Measurements from ENCODE around the gene TBX2.
"Not testable (repeated sequence)": the region's sequence is repeated elsewhere in the genome, so short reads cannot be mapped to it uniquely, and the experiment has no call there.

The TBX2 gene

DNA sequence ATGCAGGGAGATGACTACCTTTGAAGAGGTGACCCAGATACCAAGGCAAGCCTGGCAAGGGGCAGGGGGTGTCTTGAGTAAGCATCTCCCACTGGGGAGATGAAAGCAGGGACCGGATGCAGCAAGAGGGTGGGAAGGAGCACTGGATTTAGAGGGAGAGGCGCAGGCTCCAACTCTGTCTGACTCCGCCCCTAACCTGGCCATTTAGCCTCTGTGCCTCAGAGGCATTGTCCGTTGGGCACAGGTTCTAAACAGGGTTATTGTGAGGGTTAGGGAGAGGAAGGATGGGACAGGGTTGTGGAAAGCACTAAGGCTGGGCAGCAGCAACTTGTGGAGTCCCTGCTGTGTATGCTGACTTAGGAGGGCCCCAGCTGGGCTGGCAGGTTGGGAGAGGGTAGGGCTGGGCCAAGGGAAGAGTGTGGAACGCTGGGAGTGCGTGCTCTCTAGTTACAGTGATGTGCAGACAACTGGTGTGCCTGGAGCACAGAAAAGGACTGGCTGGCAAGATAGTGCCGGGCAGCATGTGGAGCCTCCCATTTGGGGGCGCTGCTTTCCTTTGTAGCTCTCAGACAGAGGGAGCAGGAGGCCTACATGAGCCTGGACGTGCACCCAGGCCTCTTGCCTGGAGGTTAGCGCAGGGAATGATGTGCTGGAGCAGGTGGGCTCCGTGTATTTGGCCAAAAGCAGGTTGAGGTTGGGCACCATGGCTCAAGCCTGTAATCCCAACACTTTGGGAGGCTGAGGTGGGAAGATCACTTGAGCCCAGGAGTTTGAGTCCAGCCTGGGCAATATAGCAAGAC, 26.2 kb downstream of the TBX2 start:
- in situ Hi-C loops (cut with HindIII; ENCODE audit: low sequenced_read_pairs), result no loop called here

- in situ Hi-C loops (cut with HindIII; ENCODE audit: low sequenced_read_pairs), result no loop called here
These were observed 27.1 kb downstream of the TBX2 start for GRCh38 chr17:61426482-61427304.

- in situ Hi-C loops (cut with HindIII; ENCODE audit: low sequenced_read_pairs), result no loop called here
These were observed 27.9 kb downstream of the TBX2 start for GRCh38 chr17:61427567-61427966.

DNA sequence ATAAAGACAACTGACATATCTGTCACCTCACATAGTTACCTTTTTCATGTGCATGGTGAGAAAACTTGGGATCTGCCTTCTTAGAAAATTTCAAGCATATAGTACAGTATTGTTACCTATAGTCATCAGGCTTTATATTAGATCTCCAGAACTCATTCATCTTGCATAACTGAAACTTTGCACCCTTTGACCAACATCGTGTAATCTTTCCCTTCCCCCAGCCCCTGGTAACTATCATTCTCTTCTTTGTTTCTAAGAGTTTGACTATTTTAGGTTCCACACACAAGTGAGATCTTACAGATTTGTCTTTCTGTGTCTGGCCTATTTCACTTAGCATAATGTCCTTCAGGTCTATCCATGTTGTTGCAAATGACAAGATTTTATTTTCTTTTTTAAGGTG, 29.6 kb downstream of the TBX2 start:
- in situ Hi-C loops (cut with HindIII; ENCODE audit: low sequenced_read_pairs), result no loop called here

DNA sequence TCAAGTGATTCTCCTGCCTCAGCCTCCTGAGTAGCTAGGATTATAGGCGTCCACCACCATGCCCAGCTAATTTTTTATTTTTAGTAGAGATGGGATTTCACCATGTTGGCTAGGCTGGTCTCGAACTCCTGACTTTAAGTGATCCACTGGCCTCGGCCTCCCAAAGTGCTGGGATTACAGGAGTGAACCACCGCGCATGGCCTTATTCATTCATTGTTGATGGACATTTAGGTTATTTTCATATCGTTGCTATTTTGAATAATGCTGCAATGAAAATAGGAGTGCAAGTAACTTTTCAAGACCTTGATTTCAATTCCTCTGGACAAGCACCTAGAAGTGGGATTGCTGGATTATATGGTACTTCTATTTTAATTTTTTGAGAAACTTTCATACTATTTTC, 30.2 kb downstream of the TBX2 start:
- in situ Hi-C loops (cut with HindIII; ENCODE audit: low sequenced_read_pairs), result not testable (repeated sequence)

GRCh38 chr17:61431594-61432311, 32.1 kb downstream of the TBX2 start:
- in situ Hi-C loops (cut with HindIII; ENCODE audit: low sequenced_read_pairs), result no loop called here

DNA sequence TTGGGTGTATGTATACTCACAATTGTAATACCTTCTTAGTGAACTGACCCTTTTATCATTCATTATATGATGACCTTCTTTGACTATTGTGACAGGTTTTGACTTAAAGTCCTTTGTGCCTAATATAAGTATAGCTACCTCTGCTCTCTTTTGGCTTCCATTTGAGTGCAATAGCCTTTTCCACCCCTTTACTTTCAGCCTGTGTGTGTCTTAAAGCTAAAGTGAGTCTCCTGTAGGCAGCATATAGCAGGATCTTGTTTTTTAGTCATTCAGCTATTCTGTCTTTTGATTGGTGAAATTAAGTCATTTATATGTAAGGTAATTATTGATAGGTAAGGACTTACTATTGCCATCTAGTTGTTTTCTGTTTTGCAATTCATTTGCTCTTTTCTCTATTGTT, 36.6 kb downstream of the TBX2 start:
- in situ Hi-C loops (cut with HindIII; ENCODE audit: low sequenced_read_pairs), result no loop called here

DNA sequence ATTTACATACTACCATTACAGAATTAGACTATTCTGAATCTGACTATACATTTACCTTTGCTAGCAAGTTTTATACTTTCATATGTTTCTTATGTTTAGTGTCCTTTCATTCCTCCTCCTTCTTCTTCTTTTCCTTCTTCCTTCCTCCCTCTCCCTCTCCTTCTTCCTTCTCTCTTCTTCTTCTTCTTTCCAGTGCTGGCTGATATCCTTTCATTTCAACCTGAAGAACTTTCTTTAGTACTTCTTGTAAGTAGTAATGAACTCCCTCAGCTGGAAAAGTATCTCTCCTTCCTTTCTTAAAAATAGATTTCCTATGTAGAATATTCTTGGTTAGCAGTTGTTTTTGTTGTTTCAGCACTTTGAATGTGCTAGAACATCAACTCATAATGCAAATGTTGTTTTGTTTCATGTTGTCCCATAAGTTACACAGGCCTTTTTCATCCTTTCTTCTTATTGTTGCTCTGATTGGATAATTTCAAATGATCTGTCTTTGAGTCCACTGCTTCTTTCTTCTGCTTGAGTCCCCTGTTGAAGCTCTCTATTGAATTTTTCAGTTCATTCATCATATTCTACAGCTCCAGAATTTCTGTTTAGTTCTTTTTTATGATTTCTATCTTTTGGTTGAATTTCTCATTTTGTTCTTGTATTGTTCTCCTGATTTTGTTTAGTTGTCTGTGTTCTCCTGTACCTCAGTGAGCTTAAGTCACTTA, 37.5 kb downstream of the TBX2 start:
- in situ Hi-C loops (cut with HindIII; ENCODE audit: low sequenced_read_pairs), result no loop called here

- in situ Hi-C loops (cut with HindIII; ENCODE audit: low sequenced_read_pairs), result no loop called here
These were observed 41.1 kb downstream of the TBX2 start for GRCh38 chr17:61440697-61441096.

DNA sequence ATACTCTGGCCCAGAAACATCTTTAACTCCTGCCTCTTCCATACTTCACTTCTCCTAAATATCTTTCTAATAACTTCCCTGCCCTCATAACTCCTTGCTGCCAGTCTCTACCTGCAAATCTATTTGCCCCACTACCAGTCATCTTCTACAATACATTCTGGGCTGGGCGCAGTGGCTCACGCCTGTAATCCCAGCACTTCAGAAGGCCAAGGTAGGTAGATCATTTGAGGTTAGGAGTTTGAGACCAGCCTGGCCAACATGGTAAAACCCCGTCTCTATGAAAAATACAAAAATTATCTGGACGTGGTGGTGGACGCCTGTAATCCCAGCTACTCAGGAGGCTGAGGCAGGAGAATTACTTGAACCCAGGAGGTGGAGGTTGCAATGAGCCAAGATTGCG, 41.9 kb downstream of the TBX2 start:
- in situ Hi-C loops (cut with HindIII; ENCODE audit: low sequenced_read_pairs), result not testable (repeated sequence)

- in situ Hi-C loops (cut with HindIII; ENCODE audit: low sequenced_read_pairs), result no loop called here
These were observed 42.6 kb downstream of the TBX2 start for GRCh38 chr17:61442136-61442775.

DNA sequence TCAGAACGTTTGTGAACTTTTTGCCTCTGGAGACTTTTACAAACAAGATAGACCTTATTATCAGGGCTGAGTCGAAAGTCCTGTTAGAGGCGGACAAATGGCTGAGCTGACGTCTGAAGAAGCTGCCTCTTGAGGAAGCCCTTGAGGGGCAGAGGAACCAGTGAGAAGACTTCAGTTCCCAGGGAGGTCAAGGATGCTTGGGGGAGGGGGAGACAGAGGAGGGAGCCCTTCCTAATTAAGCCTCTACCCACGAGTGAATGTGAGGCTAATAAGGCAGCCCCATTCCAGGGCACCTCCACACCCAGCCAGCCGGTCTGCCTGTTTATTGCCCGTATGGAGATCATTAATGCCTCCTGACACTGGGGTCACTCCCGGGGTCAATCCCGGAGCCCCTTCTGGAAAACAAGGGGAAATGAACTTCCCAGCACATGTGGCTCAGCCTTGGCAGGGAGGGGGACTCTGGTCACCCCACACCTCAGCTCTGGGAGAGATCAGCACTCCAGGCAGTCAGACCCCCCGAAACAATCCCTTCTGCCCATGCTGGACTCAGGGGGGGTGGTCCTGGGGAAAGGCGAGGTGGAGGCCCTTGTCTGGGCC, 43.3 kb downstream of the TBX2 start:
- in situ Hi-C loops (cut with HindIII; ENCODE audit: low sequenced_read_pairs), result no loop called here

GRCh38 chr17:61443475-61443882, 43.8 kb downstream of the TBX2 start:
- in situ Hi-C loops (cut with HindIII; ENCODE audit: low sequenced_read_pairs), result no loop called here

DNA sequence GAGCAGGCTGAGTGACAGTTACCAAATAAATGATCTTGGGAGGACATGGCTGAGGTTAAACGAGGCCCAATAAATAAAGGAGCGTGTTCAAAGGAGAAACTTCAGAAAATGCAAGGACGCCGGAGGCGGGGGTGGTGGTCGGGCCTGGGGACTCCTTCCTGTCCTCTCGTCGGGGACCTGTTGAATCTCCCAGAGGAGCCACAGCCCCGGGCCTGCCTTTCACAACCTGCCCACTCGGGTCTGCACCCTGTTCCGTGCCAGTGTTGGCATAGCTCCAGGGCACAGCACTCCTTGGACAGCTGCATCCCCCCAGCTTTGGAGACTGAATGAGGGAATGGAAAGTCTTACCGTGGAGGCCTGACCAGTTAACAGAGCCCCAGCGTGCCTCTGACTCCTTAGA, 44.4 kb downstream of the TBX2 start:
- in situ Hi-C loops (cut with HindIII; ENCODE audit: low sequenced_read_pairs), result no loop called here

- in situ Hi-C loops (cut with HindIII; ENCODE audit: low sequenced_read_pairs), result no loop called here
These were observed 45.2 kb downstream of the TBX2 start for GRCh38 chr17:61444831-61445230.

DNA sequence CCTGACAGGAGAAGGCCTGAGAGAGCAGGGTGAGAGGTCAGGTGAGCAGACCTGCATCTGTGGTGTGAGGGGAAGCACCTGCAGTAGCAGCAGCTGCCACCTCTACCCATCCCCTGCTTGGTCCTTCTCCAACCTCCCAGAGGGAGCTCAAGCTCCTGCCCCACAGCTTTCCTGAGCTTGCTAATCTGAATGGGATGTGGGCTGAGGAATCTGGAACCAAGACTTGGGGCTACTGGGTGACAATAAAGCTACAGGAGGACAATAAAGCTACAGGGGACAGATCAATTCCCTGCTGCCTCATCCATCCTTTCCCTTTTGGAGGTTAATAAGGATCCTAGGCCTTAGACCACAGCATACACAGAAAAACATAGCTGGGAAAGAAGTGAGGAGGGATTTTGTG, 47.7 kb downstream of the TBX2 start:
- in situ Hi-C loops (cut with HindIII; ENCODE audit: low sequenced_read_pairs), result no loop called here

- in situ Hi-C loops (cut with HindIII; ENCODE audit: low sequenced_read_pairs), result no loop called here
These were observed 48.4 kb downstream of the TBX2 start for GRCh38 chr17:61448042-61448441.

- in situ Hi-C loops (cut with HindIII; ENCODE audit: low sequenced_read_pairs), result not testable (repeated sequence)
These were observed 49.5 kb downstream of the TBX2 start for GRCh38 chr17:61449140-61449539.

GRCh38 chr17:61449707-61450640, 50.3 kb downstream of the TBX2 start:
- in situ Hi-C loops (cut with HindIII; ENCODE audit: low sequenced_read_pairs), result no loop called here

Data from endothelial cell of hepatic sinusoid (primary cell).